Retinal pigment epithelial cell (primary cell): ENCODE results near the gene SALL2.

Source experiments
- DNase-seq: peaks from one replicate; pipeline ENCODE4 v3.0.0-alpha.2; 2010; ENCODE audit warnings: low read depth
- H3K4me3 ChIP-seq: 2 replicates; pipeline ENCODE4 v1.5.1; 2011; ENCODE audit warnings: mild to moderate bottlenecking, low read length, control low read depth, moderate library complexity
- TF ChIP-seq, protein P1 (sequence below): conservative IDR thresholded peaks from 2 replicates; pipeline ENCODE4 v1.5.1; 2011; ENCODE audit warnings: low read depth, low read length, control low read depth, inconsistent platforms

The SALL2 gene

DNA sequence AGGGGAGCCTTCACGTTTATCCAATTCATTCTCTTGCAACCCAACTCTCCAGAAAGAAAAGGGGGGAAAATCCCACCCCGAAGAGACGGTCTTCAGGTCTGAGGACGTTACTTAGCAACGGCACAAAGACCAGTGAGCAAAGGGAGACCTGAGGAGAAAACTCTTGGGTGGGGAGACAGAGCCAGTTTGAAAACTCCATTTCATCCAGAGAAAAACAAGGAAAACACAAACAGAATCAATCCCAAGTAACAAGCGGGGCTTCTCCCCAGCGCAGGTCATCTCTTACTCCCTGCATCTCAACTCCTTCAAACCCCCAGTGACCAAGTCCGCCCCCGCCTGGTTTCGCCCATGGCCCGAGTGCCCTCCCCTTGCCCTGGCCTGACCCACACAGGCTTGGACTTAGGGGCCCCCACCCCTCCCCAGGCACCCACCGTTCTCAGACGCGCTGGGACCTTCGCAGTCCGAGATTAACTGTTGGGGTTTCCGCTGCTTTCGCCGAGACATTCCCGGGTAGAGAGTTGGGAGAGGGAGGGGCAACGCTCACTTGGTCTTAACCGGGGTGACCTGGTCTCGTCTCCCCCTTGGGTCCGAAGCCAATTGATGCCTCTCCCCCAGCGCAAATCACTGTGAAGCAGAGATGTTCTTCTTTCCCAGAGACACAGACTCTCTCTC lies 10.4 kb upstream of the SALL2 start:
- TF ChIP-seq, protein P1, sequence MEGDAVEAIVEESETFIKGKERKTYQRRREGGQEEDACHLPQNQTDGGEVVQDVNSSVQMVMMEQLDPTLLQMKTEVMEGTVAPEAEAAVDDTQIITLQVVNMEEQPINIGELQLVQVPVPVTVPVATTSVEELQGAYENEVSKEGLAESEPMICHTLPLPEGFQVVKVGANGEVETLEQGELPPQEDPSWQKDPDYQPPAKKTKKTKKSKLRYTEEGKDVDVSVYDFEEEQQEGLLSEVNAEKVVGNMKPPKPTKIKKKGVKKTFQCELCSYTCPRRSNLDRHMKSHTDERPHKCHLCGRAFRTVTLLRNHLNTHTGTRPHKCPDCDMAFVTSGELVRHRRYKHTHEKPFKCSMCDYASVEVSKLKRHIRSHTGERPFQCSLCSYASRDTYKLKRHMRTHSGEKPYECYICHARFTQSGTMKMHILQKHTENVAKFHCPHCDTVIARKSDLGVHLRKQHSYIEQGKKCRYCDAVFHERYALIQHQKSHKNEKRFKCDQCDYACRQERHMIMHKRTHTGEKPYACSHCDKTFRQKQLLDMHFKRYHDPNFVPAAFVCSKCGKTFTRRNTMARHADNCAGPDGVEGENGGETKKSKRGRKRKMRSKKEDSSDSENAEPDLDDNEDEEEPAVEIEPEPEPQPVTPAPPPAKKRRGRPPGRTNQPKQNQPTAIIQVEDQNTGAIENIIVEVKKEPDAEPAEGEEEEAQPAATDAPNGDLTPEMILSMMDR = no peak
- DNase-seq = no peak
- H3K4me3 ChIP-seq = peak overlapping the region; percentile 50

- DNase-seq = no peak
- TF ChIP-seq, protein P1 = no peak
These were observed 9.6 kb upstream of the SALL2 start for GRCh38 chr14:21535545-21536417.

GRCh38 chr14:21534576-21534975 lies 8.4 kb upstream of the SALL2 start:
- TF ChIP-seq, protein P1 = no peak
- H3K4me3 ChIP-seq = no peak overlapping the region
- DNase-seq = no peak

More at GRCh38 chr14:21535545-21536417, 9.6 kb upstream of the SALL2 start:
- H3K4me3 ChIP-seq = peak overlapping the region; percentile 50

GRCh38 chr14:21533294-21533693 lies 7.1 kb upstream of the SALL2 start:
- no peak for DNase-seq
- no peak overlapping the region for H3K4me3 ChIP-seq
- TF ChIP-seq, protein P1 = no peak

- H3K4me3 ChIP-seq = no peak overlapping the region
- TF ChIP-seq, protein P1 = no peak
- no peak for DNase-seq
These were observed 3.4 kb upstream of the SALL2 start for GRCh38 chr14:21529515-21529914.

DNA sequence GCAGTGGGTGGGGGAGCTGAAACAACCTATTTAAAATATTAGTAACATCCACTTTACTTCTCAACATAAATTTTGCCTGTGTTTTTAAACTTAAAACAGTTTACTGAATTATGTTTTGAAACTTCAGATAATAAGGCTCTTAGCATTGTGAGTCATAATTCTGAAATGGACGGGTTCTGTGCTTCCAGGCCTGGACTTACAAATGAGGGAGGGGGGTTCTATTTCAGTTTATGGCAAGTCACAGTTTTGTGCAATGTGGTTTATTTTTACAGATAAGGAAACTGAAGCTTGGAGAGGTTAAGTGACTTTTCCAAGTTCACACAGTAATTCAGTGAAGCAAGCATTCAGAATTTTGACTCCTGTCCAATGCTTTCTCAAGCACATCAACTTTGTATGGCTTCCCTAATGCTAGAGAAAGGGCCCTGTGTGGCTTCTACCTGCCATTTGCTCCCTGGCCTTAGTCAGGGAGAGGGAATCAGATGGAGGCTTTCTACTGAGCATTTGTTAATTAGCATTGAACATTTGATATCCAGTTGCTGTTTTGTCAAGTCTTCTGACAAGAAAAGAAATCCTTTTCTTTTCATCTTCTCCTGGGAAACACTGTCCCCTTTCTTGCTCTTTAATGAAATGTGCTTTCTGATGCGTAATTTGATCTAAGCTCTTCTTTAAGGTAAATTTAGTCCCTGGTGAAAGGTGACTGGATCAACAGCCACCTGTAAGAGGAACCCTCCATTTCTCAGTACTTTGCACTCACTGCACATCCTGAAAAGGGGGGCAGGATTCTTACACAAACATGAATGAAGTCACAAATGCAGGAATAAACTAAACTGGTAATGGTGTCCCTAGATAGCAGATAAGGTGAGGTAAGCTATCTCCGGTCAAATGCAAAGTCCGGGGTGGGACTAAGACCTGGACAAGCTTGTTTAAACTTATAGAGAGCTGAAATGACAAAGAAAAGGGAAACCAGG lies 2.5 kb upstream of the SALL2 start:
- H3K4me3 ChIP-seq = no peak overlapping the region
- TF ChIP-seq, protein P1 = no peak
- DNase-seq = no peak
